Tibial nerve (tissue), 4 donors: ENCODE results near the gene IP6K2. TPM values are rescaled to one million over a fixed set of nuclear protein-coding genes. Genes with fewer than 3 reads are reported as not detected.
A peak's percentile ranks its signal among the peaks of the same experiment; 100 is the strongest.

ENCODE experiments used
- DNase-seq, 2 donors: peaks; one replicate each; pipeline ENCODE4 v3.0.0-alpha.2; 2019; ENCODE audit warnings: low spot score in 2 of 2
- H3K27ac ChIP-seq, 4 donors: fragments of 200-600 bp; sonication (generic) in 3 of 4; one replicate each; pipeline ENCODE4 v1.5.1; 2017 to 2019; ENCODE audit warnings: mild to moderate bottlenecking in 1 of 4
- H3K27me3 ChIP-seq, 2 donors: fragments of 200-600 bp; sonication (generic) in 1 of 2; one replicate each; pipeline versions ENCODE4 v1.5.1 to v1.6.0; 2017 to 2019
- H3K36me3 ChIP-seq, 3 donors: fragments of 200-600 bp; sonication (generic); one replicate each; pipeline ENCODE4 v1.5.1; 2018 to 2019
- H3K4me1 ChIP-seq, 4 donors: fragments of 200-600 bp; sonication (generic) in 3 of 4; one replicate each; pipeline ENCODE4 v1.5.1; 2017 to 2019
- H3K4me3 ChIP-seq, 4 donors: fragments of 200-600 bp; sonication (generic) in 3 of 4; one replicate each; pipeline ENCODE4 v1.5.1; 2017 to 2019; ENCODE audit warnings: mild to moderate bottlenecking in 1 of 4, moderate library complexity in 1 of 4
- H3K9me3 ChIP-seq, 4 donors: fragments of 200-600 bp; sonication (generic) in 3 of 4; one replicate each; pipeline ENCODE4 v1.5.1; 2017 to 2019
- CTCF ChIP-seq, 5 experiments: fragments of 200-600 bp in 3 of 5; fragments of 450-650 bp in 2 of 5; sonication (generic) in 3 of 5; IDR thresholded peaks; one replicate each; pipeline ENCODE4 v1.5.1; 2016 to 2019; ENCODE audit warnings: antibody characterized with exemption in 5 of 5, mild to moderate bottlenecking in 3 of 5, moderate library complexity in 2 of 5
- EP300 ChIP-seq, 2 donors: sonication (generic); formaldehyde crosslinking; IDR thresholded peaks; one replicate each; pipeline ENCODE4 v1.6.1; 2017; ENCODE audit warnings: antibody characterized with exemption in 2 of 2, mild to moderate bottlenecking in 1 of 2
- POLR2A ChIP-seq, 2 donors: fragments of 450-650 bp; IDR thresholded peaks; one replicate each; pipeline ENCODE4 v1.6.1; 2017; ENCODE audit warnings: antibody characterized with exemption in 2 of 2, mild to moderate bottlenecking in 2 of 2, moderate library complexity in 2 of 2
- WGBS, 2 donors: methylation state at CpG; one replicate each; pipeline ENCODE4 v1.1.5; 2018; 5-methylcytosine and 5-hydroxymethylcytosine counted together
- total RNA-seq, 4 donors: library from RNA; depleted of rRNA; stranded (reverse); fragments of >200 nt; gene quantifications; one replicate each; pipeline ENCODE4 v1.1.0, GENCODE V29; 2016

Gene IP6K2
- total RNA-seq, 4 donors from 2014 or later: 130 to 202 (median 171) TPM

GRCh38 chr3:48756640-48757039, 39.6 kb upstream of the IP6K2 start:
- no peaks in the 10 kb centered on the region for H3K9me3 ChIP-seq
- no peak overlapping the region for H3K4me3 ChIP-seq
- WGBS, 2 donors: 59 to 64% methylated on average over 5 of the region's 5 CpGs
- H3K27me3 ChIP-seq: no peaks in the 10 kb centered on the region
- H3K4me1 ChIP-seq: no peaks in the 10 kb centered on the region
- no peak for TF ChIP-seq EP300 (IDR thresholded peaks at IDR 0.05)
- TF ChIP-seq CTCF (IDR thresholded peaks at IDR 0.05): no peak
- TF ChIP-seq POLR2A (IDR thresholded peaks at IDR 0.05): no peak
- H3K36me3 ChIP-seq: peaks cover 0 to 62% (median 0%) of the 10 kb centered on the region in 3 donors
- no peak for DNase-seq
- H3K27ac ChIP-seq: peak overlapping the region in 2 of 4 donors; percentile 39 to 60

GRCh38 chr3:48750856-48751255, 33.8 kb upstream of the IP6K2 start:
- Histone ChIP-seq H3K9me3 (no peaks in the 10 kb centered on the region), H3K4me1 (peaks cover 0 to 42% (median 31%) of the 10 kb centered on the region in 4 donors), H3K4me3 (no peak overlapping the region), H3K27me3 (no peaks in the 10 kb centered on the region), H3K27ac (peak overlapping the region in 1 of 4 donors; percentile 14), H3K36me3 (peaks cover 0 to 35% (median 0%) of the 10 kb centered on the region in 3 donors)
- TF ChIP-seq CTCF (IDR thresholded peaks at IDR 0.05) (no peak), EP300 (IDR thresholded peaks at IDR 0.05) (no peak), POLR2A (IDR thresholded peaks at IDR 0.05) (no peak)
- no peak for DNase-seq
- 61 to 82% methylated on average over 1 of the region's 1 CpG for WGBS, 2 donors

- peaks cover 0 to 34% (median 0%) of the 10 kb centered on the region in 3 donors for H3K36me3 ChIP-seq
- 82 to 87% methylated on average over 3 of the region's 3 CpGs for WGBS, 2 donors
Measured at GRCh38 chr3:48748754-48749153, 31.7 kb upstream of the IP6K2 start.

GRCh38 chr3:48747706-48748105, 30.7 kb upstream of the IP6K2 start:
- Histone ChIP-seq H3K36me3 (peaks cover 0 to 34% (median 0%) of the 10 kb centered on the region in 3 donors), H3K9me3 (no peaks in the 10 kb centered on the region), H3K27me3 (no peaks in the 10 kb centered on the region), H3K4me1 (peaks cover 0 to 44% (median 32%) of the 10 kb centered on the region in 4 donors), H3K27ac (peak overlapping the region; percentile 58 to 84 (median 76)), H3K4me3 (no peak overlapping the region)
- no peak for TF ChIP-seq POLR2A (IDR thresholded peaks at IDR 0.05)
- TF ChIP-seq EP300 (IDR thresholded peaks at IDR 0.05): no peak
- 28 to 29% methylated on average over 4 of the region's 4 CpGs for WGBS, 2 donors
- no peak for DNase-seq

More at GRCh38 chr3:48748754-48749153, 31.7 kb upstream of the IP6K2 start:
- Histone ChIP-seq H3K4me3 (no peak overlapping the region), H3K9me3 (no peaks in the 10 kb centered on the region), H3K4me1 (peaks cover 0 to 44% (median 32%) of the 10 kb centered on the region in 4 donors), H3K27ac (peak overlapping the region; percentile 58 to 84 (median 76)), H3K27me3 (no peaks in the 10 kb centered on the region)
- DNase-seq: no peak
- peak in 1 of 2 donors; percentile 36 for TF ChIP-seq EP300 (IDR thresholded peaks at IDR 0.05)
- TF ChIP-seq CTCF (IDR thresholded peaks at IDR 0.05): no peak
- no peak for TF ChIP-seq POLR2A (IDR thresholded peaks at IDR 0.05)

GRCh38 chr3:48747015-48747615, 30.1 kb upstream of the IP6K2 start:
- TF ChIP-seq CTCF (IDR thresholded peaks at IDR 0.05): no peak
- no peak for TF ChIP-seq POLR2A (IDR thresholded peaks at IDR 0.05)
- TF ChIP-seq EP300 (IDR thresholded peaks at IDR 0.05): peak; percentile 66 to 85
- Histone ChIP-seq H3K9me3 (no peaks in the 10 kb centered on the region), H3K27ac (peak overlapping the region; percentile 58 to 84 (median 76)), H3K27me3 (no peaks in the 10 kb centered on the region), H3K4me3 (no peak overlapping the region), H3K4me1 (peaks cover 0 to 44% (median 32%) of the 10 kb centered on the region in 4 donors), H3K36me3 (peaks cover 0 to 32% (median 0%) of the 10 kb centered on the region in 3 donors)
- DNase-seq: no peak
- WGBS, 2 donors: 12 to 31% methylated on average over 4 of the region's 4 CpGs
